Measurements from ENCODE around the gene ESF1.

ESF1 gene

GRCh38 chr20:13786143-13786828, 1.6 kb upstream of the ESF1 start (continued):
- TF ChIP-seq ZNF23 (tag by site-specific recombination; IDR thresholded peaks at IDR 0.05; ENCODE audit: borderline replicate concordance) = no peak
- TF ChIP-seq ZSCAN4 (tag by site-specific recombination; IDR thresholded peaks at IDR 0.05) = no peak
- TF ChIP-seq REPIN1 (tag by site-specific recombination; IDR thresholded peaks at IDR 0.05; ENCODE audit: low read depth) = no peak
- no peak for TF ChIP-seq ZEB2 (tag by site-specific recombination; IDR thresholded peaks at IDR 0.05)
- no peak for TF ChIP-seq ZNF560 (tag by site-specific recombination; IDR thresholded peaks at IDR 0.05; ENCODE audit: borderline replicate concordance)
- no peak for TF ChIP-seq ZBTB17 (tag by site-specific recombination; IDR thresholded peaks at IDR 0.05)

- ChIA-PET CTCF (interaction anchor here (0.6 to 1.5 kb wide), 6 partner anchors 12 to 501 kb away, joined by 3 to 5 read pairs (median 4); no protein-coding TSS in a partner anchor), POLR2A (interaction anchor here (0.6 to 1.7 kb wide), 11 partner anchors 9 to 835 kb away, joined by 3 to 7 read pairs (median 4); partner anchors contain the start of genes MACROD2 and TASP1)
- peaks cover 11 to 56% of the 10 kb centered on the region in 2 experiments for H3K36me3 ChIP-seq (ENCODE audit: control insufficient read depth in 2 of 2, insufficient read depth in 1 of 2, low read length in 2 of 2)
- peak overlapping the region; percentile 85 for H3K4me3 ChIP-seq (ENCODE audit: low read depth, low read length)
- no peaks in the 10 kb centered on the region for H3K9me3 ChIP-seq (ENCODE audit: control insufficient read depth, insufficient read depth, low read depth, low read length)
- H3K4me1 ChIP-seq (ENCODE audit: control insufficient read depth, insufficient read depth, low read length) = no peaks in the 10 kb centered on the region
- H3K27ac ChIP-seq (ENCODE audit: extremely low read depth, low read depth, low read length) = peak overlapping the region; percentile 77
- no peak for TF ChIP-seq ZBTB7A (tag by site-specific recombination; IDR thresholded peaks at IDR 0.05; ENCODE audit: low read depth)
- TF ChIP-seq ZFHX2 (tag by site-specific recombination; conservative IDR thresholded peaks at IDR 0.05) = 0 out of 2 replicates have a peak, but pooled peaks have one; percentile 47
- TF ChIP-seq ZNF341 (tag by site-specific recombination; IDR thresholded peaks at IDR 0.05; ENCODE audit: low read depth) = peak; percentile 56; the same call in 1 of the 2 replicates
- 0 out of 2 replicates have a peak, but pooled peaks have one; percentile 16 for TF ChIP-seq ZNF558 (tag by site-specific recombination; IDR thresholded peaks at IDR 0.05)
- no peak for TF ChIP-seq ZSCAN5A (tag by site-specific recombination; IDR thresholded peaks at IDR 0.05)
- TF ChIP-seq PRDM10 (tag by site-specific recombination; IDR thresholded peaks at IDR 0.05) = peak; percentile 59
- TF ChIP-seq ZNF692 (tag by site-specific recombination; IDR thresholded peaks at IDR 0.05) = peak; percentile 31; the same call in 1 of the 2 replicates
- peak; percentile 87; the same call in 1 of the 2 replicates for TF ChIP-seq ZBTB17 (tag by site-specific recombination; IDR thresholded peaks at IDR 0.05)
- 0 out of 2 replicates have a peak, but pooled peaks have one; percentile 10 for TF ChIP-seq PRDM4 (tag by site-specific recombination; IDR thresholded peaks at IDR 0.05)
- 0 out of 2 replicates have a peak, but pooled peaks have one; percentile 9 for TF ChIP-seq ZNF335 (tag by site-specific recombination; conservative IDR thresholded peaks at IDR 0.05)
- peak; percentile 28; the same call in 1 of the 2 replicates for TF ChIP-seq GLIS1 (tag by site-specific recombination; IDR thresholded peaks at IDR 0.05)
- no peak for TF ChIP-seq ZBTB11 (tag by site-specific recombination; conservative IDR thresholded peaks at IDR 0.05; ENCODE audit: low read depth)
- peak; percentile 87 for TF ChIP-seq ZXDB (tag by site-specific recombination; IDR thresholded peaks at IDR 0.05)
- TF ChIP-seq OVOL3 (tag by site-specific recombination; IDR thresholded peaks at IDR 0.05) = no peak
- 0 out of 2 replicates have a peak, but pooled peaks have one; percentile 45 for TF ChIP-seq KLF8 (tag by site-specific recombination; IDR thresholded peaks at IDR 0.05)
Measured at GRCh38 chr20:13784271-13784892, 337 bp downstream of the ESF1 start.
